Cortex of kidney (tissue), 1 donor: ENCODE data around the gene MAPKBP1.

Experiments used
- DNase-seq: peaks from one replicate; lab custom pipeline; 2025; lab: John Stamatoyannopoulos, UW

MAPKBP1 gene

DNA sequence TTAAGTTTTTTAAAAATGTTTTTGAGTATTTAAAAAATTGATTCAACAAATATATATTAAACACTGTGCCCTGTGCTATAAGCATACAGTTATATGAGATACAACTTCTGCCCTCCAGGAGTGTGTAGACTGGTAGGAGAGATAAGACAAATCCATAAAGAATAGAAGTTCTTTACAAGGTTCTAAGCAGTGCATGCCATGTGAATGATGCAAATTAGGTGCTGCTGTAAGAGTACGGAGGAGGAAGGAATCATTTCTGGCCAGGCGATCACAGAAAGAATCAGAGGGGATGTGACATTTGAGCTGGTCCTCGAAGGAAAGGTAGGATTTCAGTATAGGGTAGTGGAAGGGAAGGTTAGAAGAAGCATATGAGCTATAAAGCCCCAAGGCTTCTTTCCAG lies 14.0 kb downstream of the MAPKBP1 start:
- no peak for DNase-seq

DNA sequence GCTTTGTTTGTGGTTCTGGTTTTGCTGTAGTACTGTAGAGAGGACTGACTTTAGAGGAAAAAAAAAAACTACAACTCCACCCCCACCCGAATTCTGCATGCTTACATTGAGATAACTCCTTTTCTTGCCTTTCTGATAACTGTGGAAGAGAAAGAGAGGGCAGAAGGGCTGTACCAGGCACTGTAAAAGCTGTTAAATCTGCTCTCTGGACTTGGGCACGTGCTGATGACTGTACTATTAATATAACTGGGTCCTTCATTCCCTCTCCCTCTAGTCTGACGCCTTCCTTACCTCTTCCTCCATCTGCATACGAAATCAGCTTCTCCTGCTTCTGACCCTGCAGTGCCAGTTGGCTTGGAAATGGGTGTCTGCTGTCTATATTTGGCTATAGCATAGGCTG lies 15.0 kb downstream of the MAPKBP1 start:
- no peak for DNase-seq

DNA sequence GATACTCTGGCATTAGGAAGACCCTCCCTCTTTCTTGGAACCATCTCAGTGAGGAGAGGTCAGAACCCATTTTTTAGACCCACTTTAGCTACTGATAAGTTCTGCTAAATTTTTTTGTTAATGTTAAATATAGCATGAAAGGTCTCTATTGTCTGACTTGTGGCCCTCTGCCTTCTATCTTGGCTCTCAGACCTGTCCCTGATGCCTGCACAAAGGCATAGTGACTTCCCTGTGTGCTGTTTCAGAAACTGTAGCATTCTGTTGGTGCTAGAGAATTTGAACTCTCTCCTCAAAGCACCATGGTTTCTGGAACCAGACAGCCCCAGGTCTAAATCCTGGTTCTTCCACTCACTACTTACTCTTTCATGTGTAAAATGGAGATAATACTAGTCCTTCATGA lies 15.4 kb downstream of the MAPKBP1 start:
- no peak for DNase-seq

DNA sequence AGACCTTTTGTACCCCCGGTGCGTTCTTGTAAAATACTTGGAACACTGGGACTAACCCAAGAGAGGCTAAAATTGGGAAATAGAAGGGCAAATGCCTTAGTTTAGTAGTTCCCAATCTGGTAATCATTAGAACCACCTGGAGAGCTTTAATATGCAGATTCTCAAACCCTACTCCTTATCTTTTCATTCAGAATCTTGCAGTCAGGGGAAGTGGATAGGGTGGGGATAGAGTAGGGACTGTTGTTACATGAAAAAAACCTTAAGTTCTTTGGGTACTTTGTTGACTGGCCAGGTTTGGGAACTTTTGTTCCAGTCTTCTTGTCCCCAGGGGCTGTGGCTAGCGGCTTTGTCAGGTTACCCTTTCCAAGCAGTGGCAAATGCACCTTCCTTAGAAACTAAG lies 15.9 kb downstream of the MAPKBP1 start:
- DNase-seq = no peak

DNA sequence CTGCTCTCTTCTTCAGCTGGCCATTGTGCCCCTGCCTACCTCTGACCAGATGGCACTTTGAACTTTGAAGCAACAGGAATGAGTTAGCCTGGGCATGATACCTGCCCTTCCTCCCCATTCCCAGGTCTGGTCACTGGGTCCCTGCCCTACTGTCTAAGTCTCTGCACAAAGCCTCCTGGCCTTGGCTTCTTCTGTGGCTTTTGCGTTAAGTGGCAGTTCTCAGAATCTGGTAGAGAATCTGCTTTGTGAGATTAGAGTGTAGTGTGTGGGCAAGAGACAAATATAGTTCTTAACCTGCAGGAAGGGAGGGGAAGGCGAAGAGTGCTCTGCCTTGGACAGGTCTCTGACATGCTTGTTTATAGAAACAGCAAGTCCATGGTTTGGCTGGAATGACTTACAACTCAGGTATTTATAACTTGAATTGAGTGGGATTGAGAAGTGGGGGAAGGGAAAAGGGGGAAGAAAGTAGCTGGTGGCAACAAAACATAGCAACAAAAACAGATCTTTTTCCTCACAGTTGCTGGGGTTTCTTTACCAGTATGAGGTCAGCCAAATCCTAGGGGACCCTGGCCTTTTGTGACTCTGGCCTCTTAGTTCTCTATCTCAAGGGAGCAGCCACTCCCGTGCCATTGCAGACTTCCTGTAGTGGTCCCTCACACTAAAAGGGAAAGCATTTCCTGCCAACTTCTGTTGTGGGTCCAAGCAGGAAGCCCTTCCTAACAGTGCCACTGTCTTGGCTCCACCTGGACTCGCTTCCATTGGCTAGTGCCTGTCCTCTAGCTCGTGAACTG lies 16.7 kb downstream of the MAPKBP1 start:
- DNase-seq = no peak

DNA sequence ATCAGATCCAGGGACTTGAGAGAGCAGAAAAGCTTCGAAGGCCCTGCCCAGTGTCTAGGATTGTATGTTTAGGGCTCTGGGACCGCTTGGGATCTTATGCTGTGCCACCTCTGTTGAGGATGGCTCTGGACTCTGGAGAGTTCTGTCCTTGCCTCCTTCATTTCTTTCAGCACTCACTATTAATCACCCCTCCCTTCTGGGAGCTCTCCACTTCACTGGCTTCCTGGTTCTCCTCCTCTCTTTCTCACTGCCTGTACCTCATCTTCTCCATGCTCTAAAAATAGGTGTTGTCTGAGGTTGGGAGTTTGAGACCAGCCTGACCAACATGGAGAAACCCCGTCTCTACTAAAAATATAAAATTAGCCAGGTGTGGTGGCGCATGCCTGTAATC lies 17.3 kb downstream of the MAPKBP1 start:
- DNase-seq = no peak

DNA sequence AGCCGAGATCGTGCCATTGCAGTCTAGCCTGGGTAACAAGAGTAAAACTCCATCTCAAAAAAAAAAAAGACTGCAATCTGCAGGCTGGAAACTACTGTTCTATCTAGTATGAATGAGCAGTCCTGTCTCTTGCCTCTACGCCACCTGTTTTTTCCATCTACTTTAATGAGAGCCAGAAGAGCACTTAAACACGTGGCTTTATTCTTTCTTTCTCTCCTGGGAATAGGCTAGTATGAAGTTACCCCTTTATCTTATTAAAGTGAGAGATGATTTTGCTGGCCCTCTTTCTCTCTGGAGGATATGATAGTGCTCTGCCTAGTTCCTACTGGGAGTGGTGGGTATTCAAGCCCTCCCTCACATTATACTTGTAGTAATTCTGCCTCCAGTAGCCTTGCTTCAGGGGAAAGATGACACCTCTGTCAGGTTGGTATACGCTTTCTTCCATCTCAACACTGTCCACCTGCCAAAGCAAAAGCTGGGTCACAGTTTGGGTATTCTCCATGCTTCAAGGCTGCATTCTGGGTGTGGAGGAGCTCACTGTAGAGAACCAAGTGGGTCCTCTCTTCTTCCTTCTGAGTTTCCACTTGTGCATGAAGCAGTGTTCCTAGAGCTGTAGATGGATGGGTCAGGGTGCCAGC lies 17.8 kb downstream of the MAPKBP1 start:
- no peak for DNase-seq

DNA sequence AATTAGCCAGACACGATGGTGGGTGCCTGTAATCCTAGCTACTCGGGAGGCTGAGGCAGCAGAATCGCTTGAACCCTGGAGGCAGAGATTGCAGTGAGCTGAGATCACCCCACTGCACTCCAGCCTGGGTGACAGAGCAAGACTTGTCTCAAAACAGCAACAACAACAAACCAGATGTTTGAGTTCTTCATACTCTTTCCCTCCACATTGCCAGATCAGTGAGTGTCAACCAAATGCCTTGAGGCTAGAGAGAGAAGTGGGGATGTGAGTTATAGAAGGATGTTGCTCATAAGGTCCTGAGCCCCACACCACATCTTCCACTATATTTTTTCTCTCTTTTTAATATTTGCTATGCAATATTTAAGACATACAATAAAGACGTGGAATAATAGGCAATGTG lies 19.8 kb downstream of the MAPKBP1 start:
- DNase-seq = no peak

DNA sequence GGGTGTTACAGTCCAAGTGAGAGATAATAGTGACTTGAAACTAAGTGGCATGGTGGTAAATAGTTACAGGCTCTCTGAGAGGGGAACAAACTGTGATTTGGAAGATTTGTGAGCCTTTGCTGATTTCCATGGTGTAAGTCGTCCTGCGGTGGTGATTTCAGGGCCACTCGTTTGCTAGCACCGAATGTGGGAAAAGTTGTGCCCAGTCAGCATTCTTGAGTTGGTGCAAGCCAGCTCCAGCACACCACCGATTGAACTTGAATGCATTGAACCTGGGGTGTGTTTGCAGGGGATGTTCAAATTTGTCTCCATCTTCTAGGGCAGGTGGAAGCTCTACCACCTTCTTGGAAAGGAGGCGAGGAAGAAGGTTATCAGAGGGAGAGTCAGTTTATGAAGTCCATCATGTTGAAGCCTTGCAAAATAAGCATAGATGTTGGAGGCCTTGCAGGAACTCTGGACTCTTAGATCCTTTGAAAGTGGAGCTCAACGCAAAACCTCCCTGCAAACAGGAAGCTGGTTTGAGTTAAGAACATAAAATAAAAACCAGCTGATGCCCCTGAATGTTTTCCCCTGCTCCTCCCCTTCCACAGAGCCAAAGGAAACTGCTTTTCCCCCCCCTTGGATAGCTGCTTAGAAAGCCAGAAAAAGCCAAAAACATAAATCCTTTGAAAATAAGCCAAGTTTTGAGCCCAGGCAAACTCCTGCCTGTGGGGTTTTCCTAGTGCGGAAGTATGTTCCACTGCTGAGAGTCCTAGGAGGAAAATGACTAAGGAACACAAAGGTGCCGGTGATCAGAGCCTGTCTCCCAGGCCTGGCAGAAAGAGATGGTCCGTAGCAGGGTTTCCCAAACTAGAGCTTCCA lies 21.9 kb downstream of the MAPKBP1 start:
- no peak for DNase-seq

DNA sequence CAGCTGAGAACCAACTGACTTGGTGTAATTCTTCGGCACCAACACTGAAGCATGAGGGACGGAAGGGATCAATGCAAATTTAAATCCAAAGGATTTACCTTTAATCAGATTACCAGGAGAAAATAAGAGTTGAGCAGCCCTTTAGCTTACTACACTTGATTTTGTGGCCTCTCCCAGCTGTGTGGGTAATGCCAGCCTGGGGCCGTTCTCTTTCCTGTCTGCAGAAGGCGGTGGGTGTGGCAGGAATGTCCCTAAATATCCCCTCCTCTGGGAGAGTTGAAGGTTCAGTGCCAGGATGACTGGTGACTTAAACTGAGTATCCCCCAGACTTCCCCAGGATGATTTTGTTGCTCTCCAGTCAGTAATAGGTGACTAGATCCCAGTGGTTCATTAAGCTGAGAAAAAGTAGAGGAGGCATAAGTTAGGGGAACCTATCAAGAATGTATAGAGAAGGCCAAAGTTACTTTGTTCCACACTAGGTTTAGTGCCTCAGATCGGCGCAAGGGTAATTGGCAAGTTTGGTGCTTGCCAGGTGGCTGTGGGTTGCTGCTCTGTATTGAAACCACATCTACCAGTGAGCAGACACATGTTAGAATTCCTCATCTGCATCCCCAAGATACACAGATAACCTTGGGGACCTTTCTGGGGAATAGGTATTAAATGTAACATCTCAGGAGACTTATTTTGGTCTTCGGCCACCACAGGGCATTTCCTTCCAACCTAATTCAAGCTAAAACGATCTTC lies 23.1 kb downstream of the MAPKBP1 start:
- DNase-seq = no peak

DNA sequence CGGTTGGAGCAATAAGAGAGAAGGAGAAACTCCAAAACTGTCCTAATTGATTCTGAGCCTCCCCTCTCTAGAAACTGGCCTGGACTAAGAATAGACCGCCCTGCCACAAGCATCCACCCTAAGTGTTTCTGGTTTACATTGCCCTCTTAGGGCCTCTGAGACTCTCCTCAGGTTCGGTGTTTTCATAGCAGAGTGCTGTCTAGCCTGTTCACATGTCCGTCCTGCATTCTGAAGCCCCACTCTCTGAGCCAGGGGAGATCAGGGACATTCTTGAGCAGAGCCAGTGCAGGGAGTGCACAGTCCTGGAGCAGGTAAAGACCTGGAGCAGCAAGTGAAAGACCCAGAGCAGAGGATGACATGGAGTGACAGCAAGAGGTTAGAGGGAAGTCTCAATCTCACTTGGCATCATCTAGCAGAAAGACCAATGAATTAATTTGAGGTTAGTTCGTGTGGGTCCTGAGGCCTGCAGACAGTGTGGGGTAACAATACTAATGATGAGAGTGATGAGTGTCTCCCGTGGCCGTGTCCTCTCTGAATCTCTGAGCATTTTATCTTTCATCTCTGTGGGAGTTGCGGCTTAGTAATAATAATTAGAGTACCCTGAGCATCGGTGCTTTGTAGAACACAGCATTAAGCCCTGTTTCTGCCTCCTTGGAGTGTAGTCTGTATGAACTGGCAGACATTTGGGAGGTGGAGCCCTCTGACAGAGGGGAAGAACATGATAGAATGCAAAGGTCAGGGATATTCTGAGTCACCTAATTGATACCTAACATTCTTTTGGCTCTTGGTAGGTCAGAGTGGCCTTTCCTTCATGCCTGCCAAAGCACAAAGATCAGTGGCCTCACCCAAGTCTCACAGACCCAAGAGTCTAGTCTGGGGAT lies 24.6 kb downstream of the MAPKBP1 start:
- no peak for DNase-seq

DNA sequence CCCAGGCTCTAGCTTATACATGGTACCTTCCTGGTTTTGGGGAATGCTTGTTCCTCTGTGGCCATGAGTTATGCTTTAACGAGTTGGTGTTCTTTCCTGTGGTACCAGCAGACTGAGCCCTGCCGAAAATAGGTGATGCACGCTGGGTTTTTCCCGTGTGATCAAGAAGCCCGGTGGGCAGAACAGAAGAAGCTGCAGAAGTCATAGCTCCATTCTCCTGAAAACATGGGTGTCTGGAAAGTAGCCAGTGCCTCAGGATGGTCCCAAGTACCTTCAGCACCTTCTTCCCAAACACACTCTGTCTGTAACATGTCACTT lies 25.2 kb downstream of the MAPKBP1 start:
- no peak for DNase-seq

DNA sequence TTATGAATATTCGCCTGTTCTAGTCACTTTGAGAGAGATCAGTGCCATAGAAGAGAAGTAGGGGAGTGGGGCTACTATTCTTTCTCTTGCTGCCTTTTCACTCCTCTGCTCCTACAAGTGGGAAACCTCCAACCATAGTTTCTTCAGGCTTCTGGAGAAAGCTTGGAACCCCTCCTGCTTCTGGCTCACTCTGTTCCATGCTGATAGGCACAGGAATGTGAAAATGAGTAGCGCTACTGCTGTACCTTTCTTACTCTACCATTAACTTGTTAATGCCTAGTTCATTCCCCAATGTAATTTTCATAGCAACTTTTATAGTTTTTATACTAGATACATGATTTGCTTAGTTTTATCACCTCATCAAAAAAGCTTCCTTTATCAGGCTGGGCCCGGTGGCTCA lies 26.9 kb downstream of the MAPKBP1 start:
- no peak for DNase-seq

DNA sequence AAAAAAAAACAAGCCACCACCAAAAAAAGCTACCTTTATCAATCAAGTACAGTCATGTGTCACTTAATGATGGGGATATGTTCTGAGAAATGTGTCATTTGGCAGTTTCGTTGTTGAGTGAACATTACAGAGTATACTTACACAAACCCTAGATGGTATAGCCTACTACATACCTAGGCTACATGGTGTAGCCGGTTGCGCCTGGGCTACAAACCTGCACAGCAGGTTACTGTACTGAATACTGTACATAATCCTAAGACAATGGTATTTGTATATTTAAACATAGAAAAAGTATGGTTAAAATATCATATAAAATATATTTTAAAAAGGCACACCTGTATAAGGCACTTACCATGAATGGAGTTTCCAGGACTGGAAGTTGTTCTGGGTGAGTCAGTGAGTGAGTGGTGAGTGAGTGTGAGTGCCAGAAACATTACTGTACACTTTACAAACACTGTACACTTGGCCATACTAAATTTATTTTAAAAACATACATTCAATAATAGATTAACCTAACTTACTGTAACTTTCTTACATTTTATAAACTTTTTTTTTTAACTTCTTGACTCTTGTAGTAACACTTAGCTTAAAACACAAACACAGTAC lies 27.7 kb downstream of the MAPKBP1 start:
- no peak for DNase-seq

DNA sequence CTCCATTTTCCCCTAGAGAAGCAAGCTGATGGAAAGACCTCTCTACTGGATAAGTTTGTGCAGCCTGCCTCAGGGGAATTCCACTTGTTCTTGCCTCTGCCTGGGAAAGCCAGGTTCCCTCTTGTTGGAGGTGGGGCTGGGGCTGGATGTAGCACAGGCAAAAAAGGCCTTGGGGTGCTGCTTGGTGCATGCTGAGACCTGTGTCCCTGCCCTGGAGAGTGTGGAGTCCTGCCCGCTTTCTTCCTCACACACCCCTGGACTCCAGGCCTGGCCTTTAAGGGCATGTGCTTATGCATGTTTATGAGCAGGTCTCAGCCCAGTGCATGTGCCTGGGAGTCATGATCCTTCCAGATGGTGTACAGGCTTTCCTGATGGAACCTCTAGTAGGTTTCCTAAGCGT lies 30.1 kb downstream of the MAPKBP1 start:
- DNase-seq = no peak

DNA sequence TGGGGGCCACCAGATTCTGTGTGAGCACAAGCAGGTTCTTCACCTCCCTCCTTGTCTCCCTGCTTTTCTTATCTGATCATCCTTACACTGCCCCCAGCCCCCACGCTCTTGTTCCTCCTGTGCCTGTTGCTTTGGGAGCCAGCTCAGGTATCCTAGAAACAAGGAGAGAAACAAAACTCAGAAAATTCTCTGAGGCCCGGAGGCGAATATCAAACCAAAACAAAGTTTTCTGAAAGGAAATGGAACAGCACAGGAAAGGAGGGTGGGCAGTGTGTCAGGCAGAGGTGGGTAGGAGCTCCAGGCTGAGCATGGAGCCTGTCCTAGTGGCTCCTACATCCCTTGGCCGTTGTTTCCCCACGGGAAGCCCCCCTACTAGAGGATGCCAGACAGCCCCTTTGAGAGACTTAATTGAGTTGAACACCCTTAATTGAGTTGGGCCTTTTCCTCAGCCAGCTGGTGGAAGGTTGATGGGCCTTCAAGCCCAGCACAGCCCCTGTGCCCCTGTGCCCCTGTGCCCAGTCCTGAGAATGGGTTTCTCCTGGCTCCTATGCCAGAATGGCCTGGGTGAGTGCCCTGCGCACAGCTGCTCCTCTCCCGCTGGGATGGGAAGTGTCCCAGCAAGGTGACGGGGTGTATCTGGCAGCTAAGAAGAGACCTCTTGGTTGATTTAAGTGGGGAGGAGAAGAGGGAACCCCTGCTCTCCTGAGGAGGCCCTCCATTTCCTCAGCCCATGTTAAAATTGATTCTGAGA lies 30.8 kb downstream of the MAPKBP1 start:
- no peak for DNase-seq

DNA sequence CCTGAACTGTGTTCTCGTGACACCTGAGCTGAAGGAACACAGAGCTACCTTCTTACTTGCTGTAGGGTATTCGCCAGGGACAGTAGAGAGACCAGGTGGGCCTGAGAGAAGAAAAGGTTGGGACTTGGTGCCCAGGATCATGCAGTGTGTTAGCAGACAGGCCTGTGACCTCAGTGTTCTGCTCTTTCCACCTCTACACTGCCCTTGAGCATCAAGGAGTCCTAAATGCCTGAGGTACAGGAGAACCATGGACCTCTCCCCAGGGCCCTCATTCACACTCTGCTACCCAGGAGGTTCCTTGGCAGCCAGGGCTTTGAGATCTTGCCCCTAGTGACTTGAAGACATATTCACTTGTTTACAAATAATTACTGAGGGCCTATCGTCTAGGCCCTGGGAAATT lies 31.4 kb downstream of the MAPKBP1 start:
- DNase-seq = no peak

DNA sequence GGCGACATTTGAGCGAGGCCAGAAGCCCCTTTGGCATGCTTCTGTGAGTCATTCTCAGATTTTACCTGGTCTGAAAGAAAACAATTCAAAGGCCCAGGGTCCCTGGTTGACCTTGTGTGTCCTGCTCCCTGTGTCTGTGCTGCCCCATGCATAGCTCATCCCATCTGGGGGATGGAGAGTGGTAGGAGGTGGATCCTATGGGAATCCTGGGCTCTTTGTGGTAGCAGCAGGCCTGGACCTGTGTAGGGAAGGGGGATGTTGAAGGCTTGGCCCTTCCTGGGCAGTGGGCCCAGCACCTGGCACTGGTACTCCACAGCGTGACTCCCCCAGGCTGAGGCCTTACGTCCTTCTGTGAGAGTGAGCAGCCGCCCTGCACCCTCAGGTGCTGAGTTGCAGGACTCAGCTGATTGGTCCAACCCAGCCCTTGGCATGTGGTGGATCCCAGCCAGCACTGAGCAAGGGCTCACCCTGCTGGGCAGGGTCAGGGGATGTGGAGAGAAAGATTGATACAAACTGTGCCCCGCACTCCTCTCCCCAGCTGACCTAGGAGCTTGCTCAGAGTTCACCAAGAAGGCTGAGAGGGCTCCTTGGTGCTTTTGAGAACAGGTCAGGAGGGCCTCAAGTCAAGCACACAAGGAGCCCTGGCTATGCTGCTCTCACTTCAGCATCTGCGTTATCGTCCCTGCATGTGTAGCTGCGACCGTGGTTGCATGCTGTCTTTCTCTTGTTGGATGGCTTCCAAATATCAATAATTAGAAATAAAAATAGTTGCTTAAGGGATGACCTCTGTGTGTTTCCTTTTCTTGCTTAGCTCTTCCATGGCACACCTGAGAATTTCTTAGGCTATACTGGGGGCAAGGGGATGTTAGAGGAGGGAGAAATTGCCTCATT lies 32.3 kb downstream of the MAPKBP1 start:
- no peak for DNase-seq

DNA sequence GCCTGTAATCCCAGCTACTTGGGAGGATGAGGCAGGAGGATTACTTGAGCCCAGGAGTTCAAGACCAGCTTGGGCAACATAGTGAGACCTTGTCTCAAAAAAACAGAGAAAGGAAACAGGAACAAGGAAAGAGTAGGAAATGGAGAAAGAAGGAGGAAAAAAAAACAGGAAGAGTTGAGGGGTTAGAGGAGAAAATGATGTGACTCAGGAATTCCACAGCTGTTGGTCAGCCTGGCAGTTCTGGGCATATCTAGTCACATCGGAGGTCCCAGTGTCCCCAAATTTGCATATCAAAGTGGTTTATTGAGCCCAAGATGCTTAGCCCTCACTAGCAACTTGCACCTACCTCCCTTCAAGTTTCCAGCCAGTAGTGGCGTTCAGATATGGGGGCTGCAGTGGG lies 34.8 kb downstream of the MAPKBP1 start:
- DNase-seq = no peak
